Esophagus squamous epithelium (tissue), 5 donors: ENCODE data around the gene ANKRD13A. TPM values are rescaled to one million over a fixed set of nuclear protein-coding genes. Genes with fewer than 3 reads are reported as not detected.

Experiments used
- DNase-seq: peaks from one replicate; lab custom pipeline; 2025; lab: John Stamatoyannopoulos, UW
- H3K27ac ChIP-seq, 4 donors: fragments of 200-600 bp; sonication (generic); one replicate each; pipeline ENCODE4 v1.5.1; 2016 to 2019; ENCODE audit warnings: mild to moderate bottlenecking in 1 of 4
- H3K27me3 ChIP-seq, 4 donors: fragments of 200-600 bp; sonication (generic); 1 replicate in 3 of 4; 2 replicates in 1 of 4; pipeline versions ENCODE4 v1.5.1 to v1.6.0; 2017 to 2021; ENCODE audit warnings: antibody characterized with exemption in 1 of 4
- H3K36me3 ChIP-seq, 3 donors: fragments of 200-600 bp; sonication (generic); one replicate each; pipeline ENCODE4 v1.5.1; 2016 to 2019
- H3K4me1 ChIP-seq, 3 donors: fragments of 200-600 bp; sonication (generic); one replicate each; pipeline ENCODE4 v1.5.1; 2017 to 2019
- H3K4me3 ChIP-seq, 4 donors: fragments of 200-600 bp; sonication (generic); 1 replicate in 3 of 4; 2 replicates in 1 of 4; pipeline ENCODE4 v1.5.1; 2016 to 2019; ENCODE audit warnings: mild to moderate bottlenecking in 2 of 4, moderate library complexity in 1 of 4
- H3K9me3 ChIP-seq, 3 donors: fragments of 200-600 bp; sonication (generic); one replicate each; pipeline ENCODE4 v1.5.1; 2016 to 2019
- CTCF ChIP-seq, 6 experiments: fragments of 450-650 bp in 4 of 6; fragments of 200-600 bp in 2 of 6; sonication (generic) in 2 of 6; IDR thresholded peaks; one replicate each; pipeline ENCODE4 v1.5.1; 2016 to 2019; ENCODE audit warnings: antibody characterized with exemption in 6 of 6, mild to moderate bottlenecking in 4 of 6, moderate library complexity in 4 of 6
- POLR2A ChIP-seq, 4 donors: fragments of 450-650 bp; IDR thresholded peaks; one replicate each; pipeline ENCODE4 v1.6.1; 2017; ENCODE audit warnings: antibody characterized with exemption in 4 of 4, mild to moderate bottlenecking in 4 of 4, moderate library complexity in 3 of 4
- WGBS, 2 donors: methylation state at CpG; one replicate each; pipeline ENCODE4 v1.1.5; 2018; 5-methylcytosine and 5-hydroxymethylcytosine counted together
- intact Hi-C: fragments of 100-400 bp; cut with DNase I; formaldehyde crosslinking; loops from one replicate; pipeline ENCODE4 v1.15.0; 2022
- total RNA-seq, 4 donors: library from RNA; depleted of rRNA; stranded (reverse); fragments of >200 nt; gene quantifications; one replicate each; pipeline ENCODE4 v1.1.0, GENCODE V29; 2016
- donor health status: DM: yes; HTN: yes; CAD: no.

The ANKRD13A gene
- total RNA-seq, 4 donors from 2014 or later: 67.6 to 92.9 (median 72.8) TPM

GRCh38 chr12:110010853-110011723 lies 11.9 kb downstream of the ANKRD13A start:
- Histone ChIP-seq H3K4me3 (no peak overlapping the region), H3K36me3 (peaks cover 0 to 43% (median 19%) of the 10 kb centered on the region in 3 donors), H3K27ac (peak overlapping the region in 1 of 4 donors; percentile 45), H3K4me1 (peaks cover 0 to 19% (median 6%) of the 10 kb centered on the region in 3 donors), H3K27me3 (no peaks in the 10 kb centered on the region), H3K9me3 (no peaks in the 10 kb centered on the region)
- DNase-seq: no peak
- intact Hi-C loops: no loop called here
- TF ChIP-seq CTCF (IDR thresholded peaks at IDR 0.05): no peak
- TF ChIP-seq POLR2A (IDR thresholded peaks at IDR 0.05): no peak
- 76 to 92% methylated on average over 13 of the region's 13 CpGs for WGBS, 2 donors

- Histone ChIP-seq H3K4me3 (no peak overlapping the region), H3K36me3 (peaks cover 0 to 54% (median 21%) of the 10 kb centered on the region in 3 donors), H3K4me1 (peaks cover 0 to 19% (median 6%) of the 10 kb centered on the region in 3 donors), H3K9me3 (no peaks in the 10 kb centered on the region), H3K27me3 (no peaks in the 10 kb centered on the region), H3K27ac (no peak overlapping the region)
- no peak for DNase-seq
- 73 to 85% methylated on average over 6 of the region's 6 CpGs for WGBS, 2 donors
- TF ChIP-seq POLR2A (IDR thresholded peaks at IDR 0.05) (no peak), CTCF (IDR thresholded peaks at IDR 0.05) (no peak)
- intact Hi-C loops: no loop called here
These were observed 12.9 kb downstream of the ANKRD13A start for GRCh38 chr12:110012137-110012536.

- Histone ChIP-seq H3K4me1 (peaks cover 0 to 19% (median 6%) of the 10 kb centered on the region in 3 donors), H3K27me3 (no peaks in the 10 kb centered on the region), H3K9me3 (no peaks in the 10 kb centered on the region), H3K36me3 (peaks cover 0 to 59% (median 23%) of the 10 kb centered on the region in 3 donors), H3K4me3 (no peak overlapping the region), H3K27ac (no peak overlapping the region)
- WGBS, 2 donors: 86 to 88% methylated on average over 4 of the region's 4 CpGs
- no peak for DNase-seq
- no peak for TF ChIP-seq CTCF (IDR thresholded peaks at IDR 0.05)
- intact Hi-C loops: no loop called here
These were observed 13.4 kb downstream of the ANKRD13A start for GRCh38 chr12:110012659-110013058.

- peaks cover 0 to 19% (median 6%) of the 10 kb centered on the region in 3 donors for H3K4me1 ChIP-seq
- H3K4me3 ChIP-seq: no peak overlapping the region
- TF ChIP-seq CTCF (IDR thresholded peaks at IDR 0.05) (no peak), POLR2A (IDR thresholded peaks at IDR 0.05) (no peak)
- H3K36me3 ChIP-seq: peaks cover 2 to 84% (median 34%) of the 10 kb centered on the region in 3 donors
- WGBS, 2 donors: 38 to 64% methylated on average over 2 of the region's 2 CpGs
- no peak for DNase-seq
- H3K9me3 ChIP-seq: no peaks in the 10 kb centered on the region
- H3K27me3 ChIP-seq: no peaks in the 10 kb centered on the region
- intact Hi-C loops: no loop called here
- H3K27ac ChIP-seq: peak overlapping the region in 1 of 4 donors; percentile 40
These were observed 15.9 kb downstream of the ANKRD13A start for GRCh38 chr12:110015132-110015531.

- no peak overlapping the region for H3K4me3 ChIP-seq
- no peaks in the 10 kb centered on the region for H3K9me3 ChIP-seq
- no peaks in the 10 kb centered on the region for H3K27me3 ChIP-seq
- H3K36me3 ChIP-seq: peaks cover 6 to 100% (median 23%) of the 10 kb centered on the region in 3 donors
- TF ChIP-seq POLR2A (IDR thresholded peaks at IDR 0.05) (no peak), CTCF (IDR thresholded peaks at IDR 0.05) (no peak)
- WGBS, 2 donors: 84 to 85% methylated on average over 4 of the region's 4 CpGs
- no peak for DNase-seq
- no peak overlapping the region for H3K27ac ChIP-seq
- H3K4me1 ChIP-seq: peaks cover 0 to 27% (median 13%) of the 10 kb centered on the region in 3 donors
- intact Hi-C loops: no loop called here
These were observed 21.7 kb downstream of the ANKRD13A start for GRCh38 chr12:110020956-110021355.
